ENCODE results near the gene ISYNA1.

The ISYNA1 gene

GRCh38 chr19:18392417-18392816 lies 45.5 kb downstream of the ISYNA1 start:
- no peak for TF ChIP-seq CTCF (IDR thresholded peaks at IDR 0.05; ENCODE audit: low read depth, low read length)
- in situ Hi-C loops (cut with HindIII; ENCODE audit: low sequenced_read_pairs): no loop called here
- no peak overlapping the region for H3K4me3 ChIP-seq (ENCODE audit: low read depth, low read length)
- DNase-seq (ENCODE audit: low read depth, low spot score): no peak

GRCh38 chr19:18391509-18392075 lies 46.3 kb downstream of the ISYNA1 start:
- DNase-seq (ENCODE audit: low read depth, low spot score): no peak
- no peak for TF ChIP-seq CTCF (IDR thresholded peaks at IDR 0.05; ENCODE audit: low read depth, low read length)
- in situ Hi-C loops (cut with HindIII; ENCODE audit: low sequenced_read_pairs): no loop called here
- H3K4me3 ChIP-seq (ENCODE audit: low read depth, low read length): no peak overlapping the region

- in situ Hi-C loops (cut with HindIII; ENCODE audit: low sequenced_read_pairs): no loop called here
- H3K4me3 ChIP-seq (ENCODE audit: low read depth, low read length): no peak overlapping the region
- TF ChIP-seq CTCF (IDR thresholded peaks at IDR 0.05; ENCODE audit: low read depth, low read length): no peak
- no peak for DNase-seq (ENCODE audit: low read depth, low spot score)
These were observed 47.6 kb downstream of the ISYNA1 start for GRCh38 chr19:18390065-18390907.

GRCh38 chr19:18389726-18390064 lies 48.2 kb downstream of the ISYNA1 start:
- no peak for DNase-seq (ENCODE audit: low read depth, low spot score)
- H3K4me3 ChIP-seq (ENCODE audit: low read depth, low read length): no peak overlapping the region
- TF ChIP-seq CTCF (IDR thresholded peaks at IDR 0.05; ENCODE audit: low read depth, low read length): no peak
- in situ Hi-C loops (cut with HindIII; ENCODE audit: low sequenced_read_pairs): no loop called here

- DNase-seq (ENCODE audit: low read depth, low spot score): no peak
- in situ Hi-C loops (cut with HindIII; ENCODE audit: low sequenced_read_pairs): no loop called here
- H3K4me3 ChIP-seq (ENCODE audit: low read depth, low read length): peak overlapping the region; percentile 58
- TF ChIP-seq CTCF (IDR thresholded peaks at IDR 0.05; ENCODE audit: low read depth, low read length): no peak
These were observed 48.8 kb downstream of the ISYNA1 start for GRCh38 chr19:18388960-18389725.

GRCh38 chr19:18388100-18388959 lies 49.6 kb downstream of the ISYNA1 start:
- TF ChIP-seq CTCF (IDR thresholded peaks at IDR 0.05; ENCODE audit: low read depth, low read length): peak; percentile 90
- in situ Hi-C loops (cut with HindIII; ENCODE audit: low sequenced_read_pairs): no loop called here
- peak overlapping the region; percentile 58 for H3K4me3 ChIP-seq (ENCODE audit: low read depth, low read length)
- peak; percentile 56 for DNase-seq (ENCODE audit: low read depth, low spot score)

All from astrocyte of the spinal cord (primary cell).